GM21576 (cell line): ENCODE measurements around the gene VPS35L.
"Not testable (repeated sequence)": the region's sequence is repeated elsewhere in the genome, so short reads cannot be mapped to it uniquely, and the experiment has no call there.

Experiments
- ATAC-seq: cut with Tn5 transposase; IDR thresholded peaks from one replicate; pipeline ENCODE4 v1.9.1; 2021; ENCODE audit warnings: mild to moderate bottlenecking, moderate library complexity; ENCODE audit not compliant: unreplicated experiment

VPS35L gene

DNA sequence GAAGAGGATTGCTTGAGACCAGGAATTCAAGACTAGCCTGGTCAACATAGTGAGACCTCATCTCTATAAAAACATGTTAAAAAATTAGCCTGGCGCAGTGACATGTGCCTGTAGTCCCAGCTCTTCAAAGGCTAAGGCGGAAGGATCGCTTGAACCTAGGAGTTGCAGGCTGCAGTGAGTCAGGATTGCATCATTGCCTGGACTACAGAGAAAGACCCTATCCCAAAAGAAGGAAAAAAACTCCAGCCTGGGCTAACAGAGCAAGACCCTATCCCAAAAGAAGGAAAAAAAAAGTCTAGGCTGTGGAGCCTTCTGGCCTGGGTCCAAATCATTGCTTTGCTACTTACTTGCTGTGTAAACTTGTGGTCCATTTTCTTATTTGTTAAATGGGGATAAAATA is 26.8 kb upstream of the VPS35L start:
- ATAC-seq = no peak

DNA sequence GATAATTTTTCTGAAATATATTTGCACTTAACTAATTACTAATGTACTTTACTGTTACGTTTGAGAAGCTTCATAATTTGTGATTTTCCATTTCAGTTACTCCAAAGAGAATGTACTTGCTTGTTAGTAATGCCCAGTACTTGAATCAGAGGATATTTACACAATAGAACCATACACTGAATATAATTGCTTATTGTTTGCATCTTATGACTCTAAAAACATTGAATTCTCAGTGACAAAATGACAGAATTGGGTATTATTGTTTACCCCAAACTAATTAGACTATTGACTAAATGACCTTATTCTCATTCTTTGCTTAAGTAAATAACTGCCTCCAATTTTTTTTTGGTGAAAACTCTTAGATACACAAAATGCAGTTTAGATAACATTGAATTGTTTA is 22.9 kb upstream of the VPS35L start:
- no peak for ATAC-seq

DNA sequence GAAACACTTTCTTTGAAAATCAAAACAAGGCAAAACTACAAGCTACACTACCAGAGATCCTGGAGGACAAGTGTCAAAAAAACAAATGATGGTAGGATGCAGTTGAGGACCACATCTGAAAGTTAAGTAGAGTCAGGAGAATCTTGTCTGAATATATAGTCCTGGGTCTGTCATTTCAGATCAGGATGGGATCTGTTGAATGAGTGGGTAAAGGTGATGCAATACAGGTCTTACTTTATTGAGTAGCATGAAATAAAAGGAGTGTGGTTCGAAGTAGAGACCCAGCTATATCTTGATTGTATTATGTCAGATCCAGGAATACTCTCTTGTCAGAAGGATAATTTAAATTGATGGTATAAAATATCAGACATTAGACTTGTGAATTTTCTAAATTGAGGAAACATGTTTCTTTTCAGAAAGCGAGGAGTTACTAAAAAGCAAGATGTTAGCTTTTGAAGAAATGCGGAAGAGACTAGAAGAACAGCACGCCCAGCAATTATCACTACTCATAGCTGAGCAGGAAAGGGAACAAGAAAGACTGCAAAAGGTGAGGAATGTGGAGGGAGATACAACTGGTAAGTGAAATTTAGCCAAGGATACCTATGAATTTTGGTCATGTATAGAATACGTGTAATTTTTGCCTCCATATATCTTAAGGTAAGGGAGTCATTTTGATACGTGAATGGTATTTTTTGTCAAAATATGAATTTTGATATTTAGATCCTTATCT is 15.1 kb upstream of the VPS35L start:
- no peak for ATAC-seq

DNA sequence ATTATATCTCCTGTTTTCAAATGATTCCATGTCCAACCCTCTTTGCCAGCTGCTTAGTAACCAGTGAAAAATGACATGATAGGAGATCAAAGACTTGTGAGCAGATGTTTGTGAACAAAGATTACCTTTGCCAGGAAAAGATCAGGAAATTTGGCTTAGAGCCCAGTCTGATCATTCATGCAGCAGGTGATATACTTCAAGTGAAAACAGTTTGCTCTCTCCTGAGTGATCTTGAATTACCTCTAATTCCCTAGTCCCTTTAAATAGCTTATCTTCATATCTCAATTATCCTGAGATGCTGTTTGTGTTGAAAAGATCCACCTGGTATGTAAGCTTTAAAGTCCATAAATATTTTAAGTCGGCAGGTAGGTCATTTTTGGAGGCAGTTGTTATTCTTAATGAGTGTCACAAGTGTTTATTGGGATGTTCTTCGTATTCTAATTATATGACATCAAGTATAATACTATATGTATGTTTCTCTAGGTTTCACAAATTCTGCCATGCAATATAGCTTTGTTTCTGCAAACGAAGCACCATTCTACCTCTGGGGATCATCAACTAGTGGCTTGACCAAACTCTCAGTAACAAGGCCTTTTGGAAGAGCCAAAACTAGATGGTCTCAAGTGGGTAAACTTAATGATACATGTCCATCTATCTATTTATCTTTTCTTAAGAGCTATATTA is 13.2 kb upstream of the VPS35L start:
- ATAC-seq = no peak

DNA sequence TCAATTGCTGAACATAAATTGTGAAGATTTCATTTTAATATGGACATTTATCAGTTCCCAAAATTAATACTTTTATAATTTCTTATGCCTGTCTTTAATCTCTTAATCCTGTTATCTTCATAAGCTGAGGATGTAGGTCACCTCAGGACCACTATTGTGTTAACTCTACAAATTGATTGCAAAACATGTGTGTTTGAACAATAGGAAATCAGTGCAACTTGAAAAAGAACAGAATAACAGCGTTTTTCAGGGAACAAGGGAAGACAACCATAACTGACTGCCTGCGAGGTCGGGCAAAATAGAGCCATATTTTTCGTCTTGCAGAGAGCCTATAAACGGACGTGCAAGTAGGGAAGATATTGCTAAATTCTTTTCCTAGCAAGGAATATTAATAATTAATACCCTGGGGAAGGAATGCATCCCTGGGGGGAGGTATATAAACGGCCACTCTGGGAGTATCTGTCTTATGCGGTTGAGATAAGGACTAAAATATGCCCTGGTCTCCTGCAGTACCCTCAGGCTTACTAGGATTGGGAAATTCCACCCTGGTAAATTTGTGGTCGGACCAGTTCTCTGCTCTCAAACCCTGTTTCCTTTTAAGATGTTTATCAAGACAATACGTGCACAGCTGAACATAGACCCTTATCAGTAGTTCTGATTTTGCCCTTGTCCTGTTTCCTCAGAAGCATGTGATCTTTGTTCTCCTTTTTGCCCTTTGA is 12.1 kb upstream of the VPS35L start:
- ATAC-seq = not testable (repeated sequence)

DNA sequence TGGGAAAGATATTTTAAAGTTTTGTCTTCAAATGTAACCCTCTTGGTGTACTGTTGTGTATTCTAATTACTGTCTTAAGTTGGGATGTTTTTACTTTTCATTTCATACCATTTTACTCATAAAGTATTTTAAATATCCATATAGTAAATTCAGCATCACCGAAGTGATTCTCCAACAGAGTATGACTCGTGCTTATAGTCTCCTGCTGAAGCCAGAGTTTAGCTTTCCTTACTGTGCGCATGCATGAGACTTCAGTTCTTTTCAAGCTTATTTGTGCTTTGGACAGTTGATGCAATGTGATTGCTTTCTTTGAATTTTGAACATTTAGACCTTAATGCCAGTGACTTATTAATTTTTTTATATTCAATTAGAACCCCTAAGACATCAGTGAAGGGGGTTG is 7.4 kb upstream of the VPS35L start:
- no peak for ATAC-seq

DNA sequence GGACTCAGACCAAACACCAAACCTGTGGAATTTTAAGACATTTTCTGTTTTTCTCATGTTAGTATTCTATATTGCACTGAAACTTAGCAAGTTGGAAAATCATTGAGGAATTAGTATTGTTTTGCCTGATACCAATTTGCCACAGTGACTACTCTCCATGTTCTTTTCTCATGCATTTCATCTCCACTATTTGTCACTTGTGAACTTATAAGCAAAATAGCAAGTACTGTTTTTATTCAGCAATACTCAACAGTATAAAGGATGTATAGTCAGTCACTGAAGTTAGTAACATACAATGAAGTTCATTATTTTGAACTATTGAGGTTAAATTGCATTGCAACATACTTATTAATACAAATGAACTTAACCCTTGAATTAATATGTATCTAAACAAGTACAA is 5.8 kb upstream of the VPS35L start:
- ATAC-seq = no peak

DNA sequence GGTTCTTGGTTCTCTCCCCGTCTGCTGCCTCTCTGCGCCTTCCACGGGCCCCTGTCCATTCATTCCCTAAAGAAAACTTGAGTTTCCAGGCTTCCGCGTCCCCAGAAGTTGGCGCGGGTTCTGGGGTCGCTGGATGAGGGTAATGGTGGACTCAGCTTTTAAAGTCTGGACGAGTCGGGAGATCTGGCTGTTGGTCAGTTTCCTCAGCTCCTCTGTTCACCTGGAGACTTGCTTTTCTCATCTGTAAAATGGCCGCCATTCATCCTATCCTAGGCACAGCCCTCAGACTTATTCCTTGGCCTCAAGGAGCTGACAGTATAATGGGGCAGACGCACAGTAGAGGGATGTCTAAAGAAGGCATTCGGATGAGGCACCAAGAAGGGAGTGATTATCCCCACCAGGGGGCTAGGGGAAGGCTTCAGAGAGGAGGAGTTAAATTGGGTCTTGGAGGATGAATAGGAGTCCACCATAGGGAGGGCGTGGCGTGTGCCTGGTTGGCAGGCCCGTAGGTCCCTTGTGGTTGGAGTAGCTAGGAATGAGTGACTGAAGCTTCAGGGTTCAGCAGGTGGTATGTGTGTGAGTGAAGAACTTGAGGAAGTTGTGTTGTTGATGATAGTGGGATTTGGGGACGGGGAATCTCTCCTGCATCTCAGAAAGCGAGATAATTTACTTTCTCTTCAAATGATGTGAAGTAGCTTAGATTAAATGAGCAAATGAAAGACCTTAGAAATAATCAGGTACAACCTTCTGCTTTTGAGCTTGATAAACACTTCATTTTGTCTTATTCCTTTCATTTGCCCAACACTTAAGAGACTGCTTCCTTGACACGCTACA is 652 bp downstream of the VPS35L start:
- no peak for ATAC-seq

DNA sequence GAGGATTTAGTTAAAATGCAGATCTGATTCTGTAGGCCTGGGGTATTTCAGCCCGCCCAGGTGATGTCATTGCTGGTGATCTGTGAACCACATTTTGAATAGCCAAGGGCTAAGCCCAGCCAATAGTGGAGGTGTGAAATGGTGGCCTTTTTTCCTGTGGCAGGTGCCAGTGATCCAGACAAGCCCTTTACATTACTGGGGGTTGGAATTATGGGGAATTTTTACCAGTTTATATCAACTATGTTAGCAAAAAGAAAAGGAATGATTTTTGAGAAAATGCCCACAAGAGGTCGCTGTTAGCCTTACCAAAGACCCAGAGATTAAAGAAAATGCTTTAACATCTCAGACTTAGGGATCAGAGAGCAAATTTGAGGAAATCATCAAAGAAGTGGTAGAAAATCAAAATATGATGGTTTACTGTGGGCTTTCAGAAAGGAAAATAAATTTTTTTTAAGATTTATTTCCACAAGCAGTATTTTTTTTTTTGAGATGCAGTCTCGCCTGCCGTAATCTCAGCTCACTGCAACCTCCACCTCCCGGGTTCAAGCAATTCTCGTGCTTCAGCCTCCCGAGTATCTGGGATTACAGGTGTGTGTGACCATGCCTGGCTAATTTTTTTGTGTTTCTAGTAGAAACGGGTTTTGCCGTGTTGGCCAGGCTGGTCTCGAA is 3.9 kb downstream of the VPS35L start:
- no peak for ATAC-seq

DNA sequence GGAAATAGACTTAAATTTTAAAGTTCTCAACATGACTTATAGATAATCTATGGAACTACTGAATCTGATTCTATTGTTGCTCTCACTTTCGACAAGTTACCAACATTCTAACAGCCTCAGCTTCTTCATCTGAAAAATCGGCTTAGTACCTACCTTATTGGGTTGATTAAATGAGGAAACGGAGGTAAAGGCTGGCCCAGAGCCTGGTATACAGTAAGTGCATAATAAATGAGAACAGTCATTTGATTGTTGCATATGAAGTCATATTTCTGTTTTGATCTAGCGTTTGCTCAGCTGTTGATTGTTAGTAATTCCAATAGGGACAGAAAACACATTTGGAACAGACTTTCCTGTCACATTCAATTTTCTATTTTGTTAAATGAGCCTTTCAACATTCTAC is 4.6 kb downstream of the VPS35L start:
- no peak for ATAC-seq

DNA sequence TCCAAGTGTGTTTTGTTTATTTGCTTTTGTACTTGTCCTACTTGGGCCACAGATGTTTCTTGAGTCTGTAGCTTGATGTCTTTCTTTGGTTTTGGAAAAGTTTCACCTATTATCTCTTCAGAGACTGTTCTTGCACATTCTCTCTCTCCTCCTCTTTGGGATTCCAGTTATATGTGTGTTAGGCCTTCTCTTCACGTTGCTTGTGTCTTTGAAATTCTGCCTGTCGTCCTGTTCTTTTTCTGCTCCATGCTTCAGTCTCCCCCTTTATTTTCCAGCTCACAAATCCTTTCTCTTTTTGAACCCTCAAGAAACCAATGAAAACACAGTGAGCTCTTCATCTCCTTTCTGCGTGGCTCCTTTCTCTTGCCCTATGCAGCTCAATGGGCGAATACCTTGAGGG is 7.9 kb downstream of the VPS35L start:
- no peak for ATAC-seq

DNA sequence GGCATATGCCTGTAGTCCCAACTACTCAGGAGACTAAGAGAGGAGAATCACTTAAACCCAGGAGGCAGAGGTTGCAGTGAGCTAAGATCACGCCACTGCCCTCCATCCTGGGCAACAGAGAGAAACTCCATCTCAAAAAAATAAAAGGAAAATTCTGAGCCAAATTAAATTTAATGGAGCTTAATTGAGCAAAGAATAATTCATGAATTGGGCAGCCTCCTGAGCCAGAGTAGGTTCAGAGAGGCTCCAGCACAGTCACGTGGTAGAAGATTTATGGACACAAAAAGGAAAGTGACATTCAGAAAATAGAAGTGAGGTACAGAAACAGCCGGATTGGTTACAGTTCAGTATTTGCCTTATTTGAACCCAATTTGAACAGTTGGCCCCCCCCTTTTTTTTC is 10.9 kb downstream of the VPS35L start:
- ATAC-seq = no peak

DNA sequence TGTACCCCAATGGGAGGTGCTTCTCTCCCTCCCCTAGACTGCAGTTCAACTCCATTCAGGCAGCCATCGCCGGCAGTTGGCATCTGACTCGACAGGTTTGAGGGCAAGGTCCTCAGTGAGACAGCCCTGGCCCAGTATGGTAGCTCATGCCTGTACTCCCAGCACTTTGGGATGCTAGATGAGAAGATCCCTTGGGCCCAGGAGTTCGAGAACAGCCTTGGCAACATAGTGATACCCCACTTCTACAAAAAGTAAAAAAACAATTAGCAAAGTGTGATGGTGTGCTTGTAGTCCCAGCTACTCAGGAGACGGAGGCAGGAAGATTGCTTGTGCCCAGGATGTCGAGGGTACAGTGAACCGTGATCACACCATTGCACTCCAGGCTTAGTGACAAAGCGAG is 12.1 kb downstream of the VPS35L start:
- ATAC-seq = no peak

DNA sequence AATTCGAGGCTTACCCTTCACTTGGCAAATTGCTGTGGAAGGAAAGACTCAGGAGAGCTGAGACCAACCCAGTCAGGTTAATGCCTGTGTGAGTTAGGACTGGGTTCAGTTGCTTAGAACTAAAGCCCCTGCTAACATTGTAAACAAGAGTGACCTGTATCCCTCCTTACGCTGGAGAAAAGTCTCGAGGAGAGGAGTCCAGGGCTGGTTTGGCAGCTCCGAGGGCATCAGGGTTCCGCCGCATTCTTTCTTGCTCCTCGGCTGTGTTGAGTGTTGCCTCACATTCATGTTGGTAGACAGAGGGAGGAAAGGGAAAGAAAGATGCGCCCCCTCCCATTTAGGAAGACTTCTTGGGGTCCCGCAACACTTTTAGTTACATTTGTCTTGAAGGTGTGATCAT is 18.5 kb downstream of the VPS35L start:
- no peak for ATAC-seq

DNA sequence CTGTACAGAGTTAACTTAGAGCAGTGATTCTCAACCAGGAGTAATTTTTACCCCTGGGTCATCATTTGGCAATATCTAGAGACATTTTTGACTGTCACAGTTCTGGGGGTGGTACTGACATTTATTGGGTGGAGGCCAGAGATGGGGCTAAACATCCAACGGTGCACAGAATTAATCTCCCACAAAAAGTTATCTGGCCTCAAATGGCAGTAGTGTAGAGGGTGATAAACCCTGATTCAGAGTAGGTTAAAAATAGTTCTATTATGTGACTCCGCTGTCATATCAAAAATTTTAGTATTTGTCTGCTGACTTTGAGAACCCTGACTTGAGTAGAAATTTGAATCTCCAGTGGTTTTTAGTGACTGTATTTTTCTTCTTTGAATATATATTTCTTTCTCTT is 19.1 kb downstream of the VPS35L start:
- no peak for ATAC-seq

DNA sequence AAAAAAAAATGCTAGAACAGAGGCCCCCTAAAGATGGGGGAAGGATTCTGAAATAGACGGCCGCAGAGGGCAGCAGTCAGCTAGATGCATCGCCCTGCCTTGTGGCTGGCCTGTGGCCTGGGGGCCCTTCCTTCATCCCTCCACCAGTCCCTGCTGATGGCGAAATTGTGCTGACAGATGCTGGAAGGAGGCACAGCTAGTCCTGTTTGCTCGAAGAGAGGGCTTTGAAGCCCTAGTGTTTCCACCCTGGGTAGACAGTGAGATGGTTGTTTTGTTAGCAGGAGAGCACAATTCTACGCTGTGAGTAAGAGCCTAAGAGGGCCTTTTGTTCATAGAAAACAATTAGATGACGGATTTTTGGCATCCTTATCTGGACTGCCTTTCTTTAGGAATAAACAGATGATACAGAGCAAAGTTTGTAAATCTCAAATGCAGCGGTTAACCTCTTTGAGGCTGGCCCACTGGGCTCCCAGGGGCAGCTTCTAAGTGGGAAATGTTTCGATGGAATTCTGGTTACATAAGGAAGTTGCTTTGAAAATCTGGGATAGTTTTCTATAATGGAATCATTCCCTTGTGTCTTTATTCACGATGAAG is 23.0 kb downstream of the VPS35L start:
- ATAC-seq = no peak

DNA sequence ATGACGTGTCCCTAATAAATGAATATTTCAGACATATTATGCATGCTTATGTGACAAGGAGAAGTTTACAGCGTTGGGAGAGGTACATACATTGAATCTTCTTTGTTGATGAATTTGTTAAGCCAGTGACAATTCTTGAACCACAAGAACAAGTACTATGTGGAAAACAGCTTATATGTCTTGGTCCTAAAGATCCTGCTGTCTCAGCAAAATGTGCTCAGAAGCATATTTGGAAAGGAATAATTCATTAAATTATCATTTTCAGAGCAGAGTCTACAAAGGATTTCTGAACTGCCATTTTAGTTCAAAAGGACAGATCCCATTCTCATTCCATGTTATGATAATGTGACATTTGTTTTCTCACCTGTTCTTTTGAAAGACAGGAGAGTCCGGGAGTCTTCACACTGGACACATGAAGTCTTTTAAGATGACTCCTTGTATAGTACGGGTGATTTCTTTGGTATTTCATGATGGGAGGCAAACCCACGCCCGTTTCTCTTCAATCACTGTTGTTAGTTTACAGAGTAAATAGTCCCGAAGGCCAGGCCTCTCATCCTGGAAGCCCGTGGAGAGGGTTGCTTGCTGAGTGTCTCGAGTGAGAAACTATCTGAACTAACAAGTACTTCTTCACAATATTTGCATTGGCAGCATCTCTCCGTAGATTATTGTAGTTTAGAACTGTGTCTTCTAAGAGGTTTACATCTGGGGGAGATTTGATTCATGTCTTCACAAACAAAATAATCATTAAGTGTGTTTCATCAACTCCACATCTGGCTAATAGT is 26.7 kb downstream of the VPS35L start:
- no peak for ATAC-seq

DNA sequence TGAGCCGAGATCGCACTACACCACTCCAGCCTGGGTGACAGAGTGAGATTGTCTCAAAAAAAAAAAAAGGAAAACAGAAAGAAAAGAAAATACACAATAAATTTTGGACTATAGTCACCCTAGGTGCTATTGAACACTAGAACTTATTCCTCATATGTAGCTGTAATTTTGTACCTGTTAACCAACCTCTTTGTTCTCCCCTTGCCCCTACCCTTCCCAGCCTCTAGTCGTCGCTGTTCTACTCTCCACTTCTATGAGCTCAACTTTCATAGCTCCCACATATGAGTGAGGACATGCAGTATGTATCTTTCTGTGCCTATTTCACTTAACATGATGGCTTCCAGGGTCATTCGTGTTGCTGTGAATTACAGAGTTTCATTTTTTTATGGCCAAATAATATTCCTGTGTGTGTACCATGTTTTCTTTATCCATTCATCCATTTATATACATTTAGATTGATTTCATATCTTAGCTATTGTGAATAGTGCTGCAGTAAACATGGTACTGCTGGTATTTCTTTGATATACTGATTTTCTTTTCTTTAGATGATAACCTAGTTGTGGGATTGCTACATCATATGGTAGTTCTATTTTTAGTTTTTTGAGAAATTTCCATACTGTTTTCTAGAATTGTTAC is 28.3 kb downstream of the VPS35L start:
- ATAC-seq = no peak

DNA sequence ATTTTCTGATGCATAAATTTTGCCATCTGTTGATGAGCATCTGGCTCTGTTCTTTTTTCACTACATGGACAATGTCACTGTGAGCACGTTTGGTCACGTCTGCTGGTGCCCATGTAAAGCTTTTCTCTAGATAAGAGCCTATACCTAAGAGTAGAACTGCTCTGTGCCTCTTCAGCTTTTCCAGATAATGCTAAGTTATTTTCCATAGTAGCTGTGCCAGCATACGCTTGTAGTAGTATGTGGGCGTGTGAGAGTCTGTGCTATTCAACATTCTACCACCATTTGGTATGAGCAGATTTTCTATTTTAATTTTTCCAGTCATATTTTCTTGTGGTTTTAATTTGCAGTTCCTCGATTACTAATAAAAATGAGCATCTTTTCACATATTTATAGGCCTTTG is 33.2 kb downstream of the VPS35L start:
- ATAC-seq = no peak
